Stimulated activated CD4-positive, alpha-beta T cell treated with anti-CD3 and anti-CD28 coated beads, Interleukin-4, amount 100 ng/mL, for 48 hours (primary cell): ENCODE data around the gene PIK3C3.

Source experiments
- DNase-seq, 2 donors: peaks; one replicate each; pipeline ENCODE4 v3.0.0-alpha.2; 2020; ENCODE audit warnings: low read depth in 2 of 2

The PIK3C3 gene

GRCh38 chr18:41954827-41955613, at the start of gene PIK3C3:
Gene PIK3C3 (plus strand): TSS chr18:41955234. CDS start chr18:41955292, 58 bp downstream.
- peak; percentile 90 to 95 for DNase-seq

- DNase-seq = no peak
Measured at GRCh38 chr18:41905786-41906527, 49.1 kb upstream of the PIK3C3 start.

GRCh38 chr18:41906528-41907146, 48.4 kb upstream of the PIK3C3 start:
- DNase-seq = peak in 1 of 2 donors; percentile 13

GRCh38 chr18:41917181-41917580, 37.9 kb upstream of the PIK3C3 start:
- no peak for DNase-seq

GRCh38 chr18:41921770-41922169, 33.3 kb upstream of the PIK3C3 start:
- DNase-seq = no peak

- no peak for DNase-seq
Measured at GRCh38 chr18:41922176-41922575, 32.9 kb upstream of the PIK3C3 start.

- no peak for DNase-seq
Measured at GRCh38 chr18:41922841-41923240, 32.2 kb upstream of the PIK3C3 start.

- no peak for DNase-seq
Measured at GRCh38 chr18:41923446-41923845, 31.6 kb upstream of the PIK3C3 start.

- no peak for DNase-seq
Measured at GRCh38 chr18:41928581-41928980, 26.5 kb upstream of the PIK3C3 start.

- no peak for DNase-seq
Measured at GRCh38 chr18:41932899-41933298, 22.1 kb upstream of the PIK3C3 start.

- DNase-seq = no peak
Measured at GRCh38 chr18:41933778-41934177, 21.3 kb upstream of the PIK3C3 start.

- DNase-seq = no peak
Measured at GRCh38 chr18:41936471-41937134, 18.4 kb upstream of the PIK3C3 start.

GRCh38 chr18:41938445-41938844, 16.6 kb upstream of the PIK3C3 start:
- DNase-seq = no peak

- DNase-seq = no peak
Measured at GRCh38 chr18:41939326-41939725, 15.7 kb upstream of the PIK3C3 start.

GRCh38 chr18:41940506-41941215, 14.4 kb upstream of the PIK3C3 start:
- no peak for DNase-seq

GRCh38 chr18:41942254-41942653, 12.8 kb upstream of the PIK3C3 start:
- no peak for DNase-seq

- DNase-seq = no peak
Measured at GRCh38 chr18:41948544-41949110, 6.4 kb upstream of the PIK3C3 start.

GRCh38 chr18:41949206-41949920, 5.7 kb upstream of the PIK3C3 start:
- DNase-seq = no peak

GRCh38 chr18:41955688-41956087, 654 bp downstream of the PIK3C3 start:
- no peak for DNase-seq

- DNase-seq = no peak
Measured at GRCh38 chr18:41959045-41959444, 4.0 kb downstream of the PIK3C3 start.
